ENCODE results near the gene KAT6B. TPM values are rescaled to one million over a fixed set of nuclear protein-coding genes. Genes with fewer than 3 reads are reported as not detected.

The KAT6B gene
- total and polyA plus RNA-seq, 10 of the 15 experiments (the other 5 are each of a cell fraction or from before 2014, with no cell fraction given) = 2.7 to 22.6 (median 15.7) TPM

- FAIRE-seq (no peak), ATAC-seq (no peak), DNase-seq (ENCODE audit: low read depth, low spot score) (no peak)
- H3K27me3 ChIP-seq (replicated peaks in 1 of 2; ENCODE audit: control insufficient read depth in 2 of 2, insufficient read depth in 2 of 2, low read length in 1 of 2) = no peaks in the 10 kb centered on the region
- intact Hi-C loops (cut with micrococcal nuclease; ENCODE audit: unreplicated experiment) = loop anchor here (5.0 to 10.0 kb wide), 2 partner anchors 209 to 604 kb away; partner anchors contain the start of gene COMTD1
- no peak overlapping the region for H3K27ac ChIP-seq (ENCODE audit: control insufficient read depth, insufficient read depth)
- WGBS (ENCODE audit: insufficient coverage, insufficient replicate concordance, low lambda C conversion rate, missing lambda C conversion rate) = 78% methylated on average over 7 of the region's 7 CpGs
- no peaks in the 10 kb centered on the region for H3K9me3 ChIP-seq (replicated peaks; ENCODE audit: control insufficient read depth, insufficient read depth, low read length)
- ChIA-PET CTCF (no interaction called here), POLR2A (no interaction called here), RAD21 (ENCODE audit: unreplicated experiment) (no interaction called here), SMC1A (ENCODE audit: uncharacterized antibody, unreplicated experiment) (no interaction called here)
- no peaks in the 10 kb centered on the region for H4K20me1 ChIP-seq (ENCODE audit: control insufficient read depth, insufficient read depth)
- TSS peak; percentile 61 for BruUV-seq (replicated peaks)
- in situ Hi-C loops (cut with MboI) = no loop called here
- TF ChIP-seq SIX5 (IDR thresholded peaks at IDR 0.05; ENCODE audit: low read depth, low read length, severe bottlenecking) (no peak), STAT1 (conservative IDR thresholded peaks at IDR 0.05) (no peak), RCOR1 (conservative IDR thresholded peaks at IDR 0.05; ENCODE audit: low read depth, low read length) (no peak), NFXL1 (IDR thresholded peaks at IDR 0.05; ENCODE audit: borderline replicate concordance) (no peak), RFX5 (IDR thresholded peaks at IDR 0.05; ENCODE audit: low read depth, low read length) (no peak), ELK1 (IDR thresholded peaks at IDR 0.05; ENCODE audit: low read depth, low read length) (no peak), ZNF217 (IDR thresholded peaks at IDR 0.05) (no peak), CREM (IDR thresholded peaks at IDR 0.05; ENCODE audit: low read depth) (no peak), ZBED1 (IDR thresholded peaks at IDR 0.05; ENCODE audit: borderline replicate concordance) (no peak), DPF2 (IDR thresholded peaks at IDR 0.05) (no peak), TAF1 (IDR thresholded peaks at IDR 0.05; ENCODE audit: borderline replicate concordance, low read depth, low read length) (no peak), MEF2B (IDR thresholded peaks at IDR 0.05; ENCODE audit: partially characterized antibody, poor library complexity, severe bottlenecking) (no peak), BCLAF1 (IDR thresholded peaks at IDR 0.05) (no peak), FOXM1 (IDR thresholded peaks at IDR 0.05; ENCODE audit: low read depth, low read length) (no peak), E2F8 (IDR thresholded peaks at IDR 0.05; ENCODE audit: low read depth, partially characterized antibody) (no peak)
- no peak overlapping the region for H2AFZ ChIP-seq (ENCODE audit: control insufficient read depth, low read depth, low read length)
- no peak overlapping the region for H3K4me2 ChIP-seq (ENCODE audit: control insufficient read depth, insufficient read depth)
- peaks cover 18 to 20% of the 10 kb centered on the region in 2 experiments for H3K36me3 ChIP-seq (ENCODE audit: control insufficient read depth in 2 of 2, insufficient read depth in 2 of 2, low read length in 1 of 2)
- H3K4me1 ChIP-seq (ENCODE audit: control insufficient read depth, insufficient read depth, low read length) = peaks cover 10% of the 10 kb centered on the region
- H3K9ac ChIP-seq (ENCODE audit: control insufficient read depth, insufficient read depth, low read length) = no peak overlapping the region
- H3K4me3 ChIP-seq = no peak overlapping the region
- H3K79me2 ChIP-seq (ENCODE audit: control insufficient read depth, insufficient read depth, low read length) = no peaks in the 10 kb centered on the region
Observed at GRCh38 chr10:75028748-75029147, 202.3 kb downstream of the KAT6B start.
